Stimulated activated naive CD8-positive, alpha-beta T cell treated with anti-CD3 and anti-CD28 coated beads, Interleukin-15, Interleukin-2, amounts not matched to agents 100 U/mL and 50 U/mL, for 24 hours (primary cell): Measurements from ENCODE around the gene DCDC2C.

Experiments
- ATAC-seq: fragments of 150-1000 bp; cut with Tn5 transposase; one replicate; pipeline ENCODE4 v1.10.0; 2021
- DNase-seq: peaks from one replicate; pipeline ENCODE4 v3.0.0; 2021

The DCDC2C gene

DNA sequence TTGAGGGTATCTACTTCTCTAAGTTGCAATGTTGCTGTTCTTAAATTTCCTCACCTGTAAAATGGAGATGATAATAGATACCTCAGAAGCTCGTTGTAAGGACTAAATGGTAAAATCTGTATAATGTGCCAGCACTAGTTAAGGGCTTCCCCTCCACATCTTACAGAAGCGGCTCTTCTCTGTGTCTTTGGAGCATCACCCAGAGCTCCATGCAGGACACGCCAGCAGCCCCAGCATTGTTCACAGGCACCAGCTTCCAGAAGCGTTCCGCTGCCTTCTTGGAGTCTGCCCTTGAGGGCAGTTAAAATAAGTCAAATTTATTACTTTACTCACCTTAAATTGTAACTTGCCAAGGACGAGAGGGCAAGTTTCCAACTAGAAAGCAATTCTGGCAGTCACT, 5.8 kb downstream of the DCDC2C start:
- DNase-seq (no peak), ATAC-seq (no peak)

DNA sequence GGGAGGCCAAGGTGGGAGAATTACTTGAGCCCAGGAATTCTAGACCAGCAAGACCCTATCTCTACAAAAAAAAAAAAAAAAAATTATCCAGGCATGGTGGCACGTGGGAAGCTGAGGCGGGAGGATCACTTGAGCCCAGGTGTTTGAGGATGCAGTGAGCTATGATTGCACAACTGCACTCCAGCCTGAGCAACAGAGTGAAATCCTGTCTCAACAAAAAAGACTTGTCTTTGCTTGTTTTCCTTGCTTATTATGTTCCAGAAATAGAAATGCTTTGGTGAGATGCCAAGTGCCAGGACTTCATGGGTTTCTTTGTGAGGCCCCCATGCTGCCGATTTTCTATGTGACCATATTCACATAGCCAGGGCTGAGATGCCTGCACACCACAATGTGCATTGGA, 9.0 kb downstream of the DCDC2C start:
- ATAC-seq (no peak), DNase-seq (no peak)

GRCh38 chr2:3712831-3713503, 9.6 kb downstream of the DCDC2C start:
- no peak for DNase-seq
- ATAC-seq, result no peak

GRCh38 chr2:3718679-3719078, 15.3 kb downstream of the DCDC2C start:
- ATAC-seq (no peak), DNase-seq (no peak)

DNA sequence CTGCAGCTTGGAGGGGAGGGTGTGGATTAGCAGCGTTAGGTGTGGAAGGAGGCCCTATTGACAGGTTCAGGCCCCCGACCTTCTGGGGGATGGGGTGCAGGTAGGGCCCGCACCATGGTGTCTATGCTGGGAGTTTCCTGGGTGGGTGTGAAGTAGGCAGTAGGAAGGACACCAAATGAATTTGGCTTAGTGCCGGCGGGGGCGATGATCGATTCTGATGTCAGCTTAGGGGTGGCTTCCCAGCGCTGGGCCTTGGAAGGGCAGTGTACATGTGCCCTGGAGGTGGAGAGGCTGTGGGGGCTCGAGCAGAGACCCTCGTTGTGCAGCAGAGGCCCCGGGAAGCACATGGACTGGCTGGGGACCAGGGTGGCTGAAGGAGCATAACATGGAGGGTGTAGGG, 21.6 kb downstream of the DCDC2C start:
- DNase-seq (no peak), ATAC-seq (no peak)

- ATAC-seq (no peak), DNase-seq (no peak)
These were observed 22.3 kb downstream of the DCDC2C start for GRCh38 chr2:3725458-3726250.

DNA sequence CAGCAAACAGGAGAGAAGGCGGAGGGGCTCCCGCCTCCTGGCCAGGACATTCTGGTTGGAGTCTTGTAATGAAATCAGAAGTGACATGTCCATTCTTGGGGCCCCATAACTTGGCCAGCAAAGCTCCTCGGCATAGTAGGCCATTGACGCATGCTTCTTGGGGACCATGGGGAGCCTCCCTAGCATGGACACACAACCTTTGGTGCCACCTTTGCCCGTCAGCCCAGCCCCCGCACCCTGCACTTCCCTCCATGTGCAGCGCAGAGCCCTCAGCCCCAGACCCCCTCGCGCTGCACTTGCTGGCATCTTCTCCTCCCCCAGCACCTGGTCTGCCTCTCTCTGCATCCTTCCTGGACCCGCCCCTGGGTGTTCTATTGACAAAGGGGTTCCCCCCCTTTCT, 23.1 kb downstream of the DCDC2C start:
- ATAC-seq, result no peak
- no peak for DNase-seq

DNA sequence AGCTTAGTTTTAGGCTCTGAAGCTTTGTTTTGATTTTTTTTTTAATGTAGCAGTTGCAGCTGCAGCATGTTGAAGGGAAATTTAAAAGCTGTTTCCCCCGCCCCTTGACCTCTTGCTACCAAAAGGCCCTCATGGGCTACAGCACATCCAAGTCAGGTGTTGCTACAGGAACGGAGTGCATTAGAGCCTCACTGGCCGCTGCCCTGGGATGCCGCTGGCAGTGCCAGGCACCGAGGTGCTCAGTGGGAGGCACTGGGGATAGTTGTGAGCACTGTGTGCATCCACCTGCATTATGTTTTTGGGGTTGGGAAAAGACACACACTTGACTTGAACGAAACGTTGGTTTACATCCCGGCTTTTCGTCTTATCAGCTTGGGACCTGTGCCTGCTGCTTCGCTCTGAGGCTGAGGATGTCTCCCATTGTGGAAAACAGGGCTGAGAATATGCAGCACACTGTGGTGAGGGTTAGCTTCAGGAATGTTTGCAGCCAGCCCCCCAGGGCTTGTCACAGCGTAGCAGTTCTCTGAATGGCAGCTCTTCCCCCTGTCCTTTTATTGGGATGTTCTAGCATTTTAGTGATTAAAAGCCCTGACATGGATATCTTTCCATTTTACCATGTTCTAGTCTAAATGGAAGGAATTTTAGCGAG, 24.1 kb downstream of the DCDC2C start:
- no peak for DNase-seq
- ATAC-seq, result no peak

- ATAC-seq, result no peak
- DNase-seq, result no peak
These were observed 25.0 kb downstream of the DCDC2C start for GRCh38 chr2:3728104-3729054.

- ATAC-seq (no peak), DNase-seq (no peak)
These were observed 25.7 kb downstream of the DCDC2C start for GRCh38 chr2:3729055-3729448.

- ATAC-seq, result no peak
- DNase-seq, result no peak
These were observed 26.4 kb downstream of the DCDC2C start for GRCh38 chr2:3729786-3730185.

DNA sequence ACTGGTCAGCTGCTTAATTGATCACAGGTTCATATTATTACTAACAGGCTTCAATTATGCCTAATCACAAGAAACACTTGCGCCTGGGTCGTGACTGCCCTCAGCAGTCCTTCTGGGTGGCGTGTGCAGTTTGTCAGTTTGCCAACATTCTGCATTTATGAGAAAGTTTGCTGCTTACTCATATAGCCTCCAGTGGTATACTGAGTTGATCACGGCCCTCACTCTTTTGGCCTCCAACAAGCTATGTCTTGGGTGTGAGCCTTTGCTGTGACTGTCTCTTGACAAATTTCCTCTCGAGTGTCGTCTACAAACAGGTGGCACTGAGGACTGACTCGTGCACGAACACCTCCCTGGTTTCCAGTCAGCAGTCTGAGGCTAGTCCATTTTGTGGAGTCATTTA, 27.3 kb downstream of the DCDC2C start:
- DNase-seq (no peak), ATAC-seq (no peak)

DNA sequence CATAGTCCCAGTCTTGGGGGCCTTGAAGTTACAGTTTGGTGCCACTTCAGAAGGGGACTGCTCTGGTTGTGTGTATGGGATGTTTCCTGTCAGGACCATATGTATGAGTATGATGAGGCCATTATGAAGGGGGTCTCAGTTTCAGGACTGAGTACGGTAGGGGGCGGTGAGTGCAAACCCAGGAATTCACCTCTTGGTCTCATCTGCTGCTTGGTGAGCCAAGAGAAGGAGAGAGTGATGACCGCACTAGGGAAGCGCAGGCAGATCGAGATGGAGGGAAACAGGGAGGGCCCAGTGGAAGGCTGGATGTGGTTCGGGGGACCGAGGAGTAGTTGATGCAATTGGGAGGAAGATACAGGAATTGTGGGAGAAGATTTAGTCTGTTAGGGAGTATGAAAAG, 28.5 kb downstream of the DCDC2C start:
- DNase-seq (no peak), ATAC-seq (no peak)

- ATAC-seq (no peak), DNase-seq (no peak)
These were observed 32.7 kb downstream of the DCDC2C start for GRCh38 chr2:3736112-3736511.

GRCh38 chr2:3737128-3737527, 33.8 kb downstream of the DCDC2C start:
- ATAC-seq (no peak), DNase-seq (no peak)

- no peak for ATAC-seq
- DNase-seq, result peak; percentile 15
These were observed 35.1 kb downstream of the DCDC2C start for GRCh38 chr2:3738454-3738853.

DNA sequence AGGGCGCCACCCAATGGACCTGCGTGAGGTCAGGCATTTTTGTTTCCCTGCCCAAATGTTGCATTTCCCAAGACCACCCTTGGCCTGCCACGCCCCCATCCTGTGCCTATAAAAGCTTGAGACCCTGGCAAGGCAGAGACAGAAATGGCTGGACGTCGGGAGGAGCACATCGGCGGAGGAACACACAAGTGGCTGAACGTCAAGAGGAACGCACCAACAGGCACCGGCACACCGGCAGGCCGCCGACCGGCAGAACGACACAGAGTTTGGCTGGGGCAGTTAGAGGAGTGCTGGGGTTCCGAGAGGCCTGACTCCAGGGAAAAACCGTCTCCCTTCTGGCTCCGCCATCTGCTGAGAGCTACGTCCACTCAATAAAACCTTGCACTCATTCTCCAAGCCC, 35.9 kb downstream of the DCDC2C start:
- DNase-seq (no peak), ATAC-seq (no peak)

GRCh38 chr2:3741396-3741795, 38.0 kb downstream of the DCDC2C start:
- ATAC-seq, result no peak
- DNase-seq, result no peak

DNA sequence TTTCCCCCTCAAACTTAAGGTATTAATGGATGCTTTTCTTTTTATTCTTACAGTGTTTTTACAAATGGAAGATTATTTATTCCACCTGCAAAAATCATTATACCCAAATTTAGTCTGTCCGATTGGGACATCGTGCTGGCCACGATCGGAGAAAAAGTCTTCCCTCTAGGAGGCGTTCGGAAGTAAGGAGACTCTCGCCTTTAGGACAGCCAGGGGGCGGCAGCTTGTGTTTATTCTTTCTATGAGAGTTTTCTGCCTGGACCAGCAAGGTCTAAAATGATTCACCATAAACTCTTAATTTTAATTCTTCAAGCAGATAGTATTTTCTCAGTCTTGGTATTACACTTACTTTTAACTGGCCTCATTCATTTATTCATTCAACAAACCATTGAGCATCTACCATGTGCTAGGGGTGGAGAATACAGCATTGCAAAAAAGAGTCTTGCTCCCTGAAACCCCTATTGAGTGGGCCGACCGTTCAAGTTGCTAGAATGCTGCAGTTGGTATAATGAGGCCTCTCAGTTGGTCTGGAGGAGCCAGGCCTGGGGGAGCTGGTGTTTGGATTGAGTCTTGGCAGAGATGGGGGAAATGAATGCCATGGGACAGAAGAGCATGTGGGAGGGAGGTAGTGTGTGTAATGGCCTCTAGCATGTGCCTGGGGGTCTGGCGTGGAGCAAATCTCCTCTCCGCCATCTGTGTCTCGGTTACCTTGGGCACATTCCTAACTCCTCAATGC, 38.7 kb downstream of the DCDC2C start:
- no peak for DNase-seq
- no peak for ATAC-seq

DNA sequence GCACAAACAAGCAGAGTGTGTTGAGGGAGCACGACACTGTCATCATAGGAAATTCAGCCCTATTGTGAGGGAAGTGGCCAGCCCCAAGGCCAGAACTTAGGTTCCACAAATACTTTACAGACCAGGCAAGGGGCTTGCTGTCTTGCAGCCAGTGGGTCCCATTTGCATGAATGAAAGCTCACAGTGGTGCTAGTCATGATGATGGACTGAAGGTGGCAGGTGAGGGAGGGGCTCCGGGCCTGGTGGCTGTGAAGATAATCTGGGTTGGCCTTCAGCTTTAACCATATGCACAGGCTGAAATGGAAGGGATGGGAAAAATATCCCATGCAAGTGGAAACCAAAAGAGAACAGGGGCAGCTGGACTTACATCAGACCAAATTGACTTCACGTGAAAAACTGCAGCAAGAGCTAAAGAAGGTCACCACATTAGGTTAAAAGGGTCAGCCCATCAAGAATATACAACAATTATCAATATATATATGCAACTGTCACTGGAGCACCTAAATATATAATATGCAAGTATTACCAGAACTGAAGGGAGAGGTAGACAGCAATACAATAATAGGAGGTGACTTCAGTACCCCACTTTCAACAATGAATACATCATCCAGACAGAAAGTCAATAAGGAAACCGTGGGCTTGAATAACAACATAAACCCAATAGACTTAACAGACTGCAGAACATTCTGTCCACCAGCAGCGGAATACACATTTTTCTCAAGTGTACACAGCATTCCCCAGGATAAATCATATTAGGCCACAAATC, 39.6 kb downstream of the DCDC2C start:
- DNase-seq (no peak), ATAC-seq (no peak)
